ENCODE results near the gene KLK1.

- no peak for TF ChIP-seq CTCF (IDR thresholded peaks at IDR 0.05 in 2 of 3, conservative IDR thresholded peaks at IDR 0.05 in 1 of 3; ENCODE audit: control insufficient read depth in 2 of 3, extremely low read depth in 1 of 3, insufficient read depth in 1 of 3, low read depth in 3 of 3, low read length in 3 of 3)
- TF ChIP-seq YY1 (IDR thresholded peaks at IDR 0.05; ENCODE audit: low read depth, low read length), result no peak
Observed at GRCh38 chr19:50812474-50812873, 11.1 kb downstream of the KLK1 start.
